ENCODE results near the gene MYH3.

Gene MYH3

GRCh38 chr17:10626390-10626789, 30.7 kb downstream of the MYH3 start:
- Histone ChIP-seq H3K4me1 (ENCODE audit: control insufficient read depth, insufficient read depth, low read length) (no peaks in the 10 kb centered on the region), H3K9me3 (ENCODE audit: control insufficient read depth, low read length) (no peaks in the 10 kb centered on the region), H3K4me3 (ENCODE audit: low read length) (no peak overlapping the region), H3K36me3 (ENCODE audit: control insufficient read depth, insufficient read depth, low read length, severe bottlenecking) (no peaks in the 10 kb centered on the region), H3K9ac (ENCODE audit: low read length) (no peak overlapping the region), H3K27me3 (replicated peaks; ENCODE audit: control insufficient read depth, insufficient read depth, low read length) (peaks cover 10% of the 10 kb centered on the region)
- DNase-seq (ENCODE audit: low read depth) = no peak

- Histone ChIP-seq H3K9me3 (ENCODE audit: control insufficient read depth, low read length) (no peaks in the 10 kb centered on the region), H3K27me3 (replicated peaks; ENCODE audit: control insufficient read depth, insufficient read depth, low read length) (peaks cover 10% of the 10 kb centered on the region), H3K36me3 (ENCODE audit: control insufficient read depth, insufficient read depth, low read length, severe bottlenecking) (no peaks in the 10 kb centered on the region), H3K4me3 (ENCODE audit: low read length) (no peak overlapping the region), H3K9ac (ENCODE audit: low read length) (no peak overlapping the region), H3K4me1 (ENCODE audit: control insufficient read depth, insufficient read depth, low read length) (no peaks in the 10 kb centered on the region)
- DNase-seq (ENCODE audit: low read depth) = no peak
Observed at GRCh38 chr17:10624969-10625368, 32.1 kb downstream of the MYH3 start.

GRCh38 chr17:10623737-10624338, 33.3 kb downstream of the MYH3 start:
- Histone ChIP-seq H3K9me3 (ENCODE audit: control insufficient read depth, low read length) (no peaks in the 10 kb centered on the region), H3K27me3 (replicated peaks; ENCODE audit: control insufficient read depth, insufficient read depth, low read length) (peaks cover 10% of the 10 kb centered on the region), H3K4me3 (ENCODE audit: low read length) (no peak overlapping the region), H3K9ac (ENCODE audit: low read length) (no peak overlapping the region), H3K4me1 (ENCODE audit: control insufficient read depth, insufficient read depth, low read length) (no peaks in the 10 kb centered on the region), H3K36me3 (ENCODE audit: control insufficient read depth, insufficient read depth, low read length, severe bottlenecking) (no peaks in the 10 kb centered on the region)
- no peak for DNase-seq (ENCODE audit: low read depth)

GRCh38 chr17:10622617-10623485, 34.3 kb downstream of the MYH3 start:
- no peak for DNase-seq (ENCODE audit: low read depth)
- Histone ChIP-seq H3K27me3 (replicated peaks; ENCODE audit: control insufficient read depth, insufficient read depth, low read length) (peaks cover 10% of the 10 kb centered on the region), H3K4me3 (ENCODE audit: low read length) (no peak overlapping the region), H3K9ac (ENCODE audit: low read length) (no peak overlapping the region), H3K4me1 (ENCODE audit: control insufficient read depth, insufficient read depth, low read length) (no peaks in the 10 kb centered on the region), H3K9me3 (ENCODE audit: control insufficient read depth, low read length) (no peaks in the 10 kb centered on the region), H3K36me3 (ENCODE audit: control insufficient read depth, insufficient read depth, low read length, severe bottlenecking) (no peaks in the 10 kb centered on the region)

GRCh38 chr17:10621397-10621796, 35.7 kb downstream of the MYH3 start:
- Histone ChIP-seq H3K9ac (ENCODE audit: low read length) (no peak overlapping the region), H3K27me3 (replicated peaks; ENCODE audit: control insufficient read depth, insufficient read depth, low read length) (peaks cover 10% of the 10 kb centered on the region), H3K4me1 (ENCODE audit: control insufficient read depth, insufficient read depth, low read length) (peaks cover 3% of the 10 kb centered on the region), H3K9me3 (ENCODE audit: control insufficient read depth, low read length) (no peaks in the 10 kb centered on the region), H3K36me3 (ENCODE audit: control insufficient read depth, insufficient read depth, low read length, severe bottlenecking) (no peaks in the 10 kb centered on the region), H3K4me3 (ENCODE audit: low read length) (no peak overlapping the region)
- DNase-seq (ENCODE audit: low read depth) = no peak

- DNase-seq (ENCODE audit: low read depth) = no peak
- no peaks in the 10 kb centered on the region for H3K36me3 ChIP-seq (ENCODE audit: control insufficient read depth, insufficient read depth, low read length, severe bottlenecking)
- H3K4me1 ChIP-seq (ENCODE audit: control insufficient read depth, insufficient read depth, low read length) = peaks cover 3% of the 10 kb centered on the region
- H3K9me3 ChIP-seq (ENCODE audit: control insufficient read depth, low read length) = no peaks in the 10 kb centered on the region
- H3K9ac ChIP-seq (ENCODE audit: low read length) = no peak overlapping the region
- H3K4me3 ChIP-seq (ENCODE audit: low read length) = no peak overlapping the region
- peaks cover 6% of the 10 kb centered on the region for H3K27me3 ChIP-seq (replicated peaks; ENCODE audit: control insufficient read depth, insufficient read depth, low read length)
Observed at GRCh38 chr17:10620823-10621222, 36.3 kb downstream of the MYH3 start.

- no peaks in the 10 kb centered on the region for H3K27me3 ChIP-seq (replicated peaks; ENCODE audit: control insufficient read depth, insufficient read depth, low read length)
- no peaks in the 10 kb centered on the region for H3K9me3 ChIP-seq (ENCODE audit: control insufficient read depth, low read length)
- peaks cover 15% of the 10 kb centered on the region for H3K4me1 ChIP-seq (ENCODE audit: control insufficient read depth, insufficient read depth, low read length)
- DNase-seq (ENCODE audit: low read depth) = peak; percentile 87
- no peaks in the 10 kb centered on the region for H3K36me3 ChIP-seq (ENCODE audit: control insufficient read depth, insufficient read depth, low read length, severe bottlenecking)
- H3K4me3 ChIP-seq (ENCODE audit: low read length) = no peak overlapping the region
- H3K9ac ChIP-seq (ENCODE audit: low read length) = no peak overlapping the region
Observed at GRCh38 chr17:10618202-10618635, 38.9 kb downstream of the MYH3 start.

GRCh38 chr17:10617120-10617505, 40.0 kb downstream of the MYH3 start:
- no peaks in the 10 kb centered on the region for H3K27me3 ChIP-seq (replicated peaks; ENCODE audit: control insufficient read depth, insufficient read depth, low read length)
- H3K36me3 ChIP-seq (ENCODE audit: control insufficient read depth, insufficient read depth, low read length, severe bottlenecking) = no peaks in the 10 kb centered on the region
- peaks cover 22% of the 10 kb centered on the region for H3K4me1 ChIP-seq (ENCODE audit: control insufficient read depth, insufficient read depth, low read length)
- H3K4me3 ChIP-seq (ENCODE audit: low read length) = no peak overlapping the region
- H3K9ac ChIP-seq (ENCODE audit: low read length) = no peak overlapping the region
- H3K9me3 ChIP-seq (ENCODE audit: control insufficient read depth, low read length) = no peaks in the 10 kb centered on the region
- no peak for DNase-seq (ENCODE audit: low read depth)

- peak; percentile 84 for DNase-seq (ENCODE audit: low read depth)
- no peaks in the 10 kb centered on the region for H3K36me3 ChIP-seq (ENCODE audit: control insufficient read depth, insufficient read depth, low read length, severe bottlenecking)
- no peaks in the 10 kb centered on the region for H3K27me3 ChIP-seq (replicated peaks; ENCODE audit: control insufficient read depth, insufficient read depth, low read length)
- no peak overlapping the region for H3K4me3 ChIP-seq (ENCODE audit: low read length)
- H3K4me1 ChIP-seq (ENCODE audit: control insufficient read depth, insufficient read depth, low read length) = peaks cover 22% of the 10 kb centered on the region
- no peaks in the 10 kb centered on the region for H3K9me3 ChIP-seq (ENCODE audit: control insufficient read depth, low read length)
- H3K9ac ChIP-seq (ENCODE audit: low read length) = no peak overlapping the region
Observed at GRCh38 chr17:10616502-10617119, 40.5 kb downstream of the MYH3 start.

- no peaks in the 10 kb centered on the region for H3K27me3 ChIP-seq (replicated peaks; ENCODE audit: control insufficient read depth, insufficient read depth, low read length)
- H3K4me1 ChIP-seq (ENCODE audit: control insufficient read depth, insufficient read depth, low read length) = peaks cover 22% of the 10 kb centered on the region
- no peak overlapping the region for H3K4me3 ChIP-seq (ENCODE audit: low read length)
- DNase-seq (ENCODE audit: low read depth) = peak; percentile 82
- H3K9me3 ChIP-seq (ENCODE audit: control insufficient read depth, low read length) = no peaks in the 10 kb centered on the region
- H3K36me3 ChIP-seq (ENCODE audit: control insufficient read depth, insufficient read depth, low read length, severe bottlenecking) = no peaks in the 10 kb centered on the region
- H3K9ac ChIP-seq (ENCODE audit: low read length) = peak overlapping the region; percentile 52
Observed at GRCh38 chr17:10614536-10615155, 42.5 kb downstream of the MYH3 start.
